GM12875 (cell line): Measurements from ENCODE around the gene PSMD12.
A peak's percentile ranks its signal among the peaks of the same experiment; 100 is the strongest.

Experiments used
- H3K4me3 ChIP-seq: one replicate; pipeline ENCODE4 v1.5.1; 2011; ENCODE audit warnings: low read depth, low read length, control low read depth
- TF ChIP-seq, protein P1 (sequence below): IDR thresholded peaks from 2 replicates; pipeline ENCODE4 v1.5.1; 2011; ENCODE audit warnings: low read depth, mild to moderate bottlenecking, control low read depth, inconsistent platforms, low read length, moderate library complexity, borderline replicate concordance; ENCODE audit not compliant: insufficient read depth

PSMD12 gene

DNA sequence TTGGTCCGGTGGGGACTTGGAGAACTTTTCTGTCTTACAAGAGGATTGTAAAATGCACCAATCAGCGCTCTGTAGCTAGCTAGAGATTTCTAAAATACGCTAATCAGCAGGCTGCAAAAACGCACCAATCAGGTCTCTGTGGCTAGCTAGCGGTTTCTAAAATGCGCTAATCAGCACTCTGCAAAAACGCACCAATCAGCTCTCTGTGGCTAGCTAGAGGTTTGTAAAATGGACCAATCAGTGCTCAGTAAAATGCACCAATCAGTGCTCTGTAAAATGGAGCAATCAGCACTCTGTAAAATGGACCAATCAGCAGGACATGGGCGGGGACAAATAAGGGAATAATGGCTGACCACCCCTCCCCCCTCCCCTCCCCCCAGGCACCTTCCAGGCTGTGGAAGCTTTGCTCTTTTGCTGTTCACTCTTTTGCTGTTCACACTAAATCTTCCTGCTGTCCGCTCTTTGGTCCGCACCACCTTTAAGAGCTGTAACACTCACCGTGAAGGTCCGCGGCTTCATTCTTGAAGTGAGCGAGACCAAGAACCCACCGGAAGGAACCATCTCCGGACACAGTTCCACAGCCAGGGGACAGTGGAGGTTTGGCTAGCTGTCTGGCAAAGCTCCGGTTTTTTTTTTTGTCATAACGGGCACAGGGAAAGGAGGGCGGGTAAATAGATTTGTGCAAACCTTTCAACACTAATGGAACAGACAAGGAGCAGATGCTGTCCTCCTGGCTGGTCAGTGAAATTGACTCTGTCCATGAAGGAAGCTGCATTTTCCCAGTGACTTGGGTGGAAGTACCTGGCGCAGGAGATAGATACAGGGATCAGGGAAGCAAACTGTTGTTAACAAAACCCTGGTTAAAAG, 19.0 kb upstream of the PSMD12 start:
- TF ChIP-seq, protein P1, sequence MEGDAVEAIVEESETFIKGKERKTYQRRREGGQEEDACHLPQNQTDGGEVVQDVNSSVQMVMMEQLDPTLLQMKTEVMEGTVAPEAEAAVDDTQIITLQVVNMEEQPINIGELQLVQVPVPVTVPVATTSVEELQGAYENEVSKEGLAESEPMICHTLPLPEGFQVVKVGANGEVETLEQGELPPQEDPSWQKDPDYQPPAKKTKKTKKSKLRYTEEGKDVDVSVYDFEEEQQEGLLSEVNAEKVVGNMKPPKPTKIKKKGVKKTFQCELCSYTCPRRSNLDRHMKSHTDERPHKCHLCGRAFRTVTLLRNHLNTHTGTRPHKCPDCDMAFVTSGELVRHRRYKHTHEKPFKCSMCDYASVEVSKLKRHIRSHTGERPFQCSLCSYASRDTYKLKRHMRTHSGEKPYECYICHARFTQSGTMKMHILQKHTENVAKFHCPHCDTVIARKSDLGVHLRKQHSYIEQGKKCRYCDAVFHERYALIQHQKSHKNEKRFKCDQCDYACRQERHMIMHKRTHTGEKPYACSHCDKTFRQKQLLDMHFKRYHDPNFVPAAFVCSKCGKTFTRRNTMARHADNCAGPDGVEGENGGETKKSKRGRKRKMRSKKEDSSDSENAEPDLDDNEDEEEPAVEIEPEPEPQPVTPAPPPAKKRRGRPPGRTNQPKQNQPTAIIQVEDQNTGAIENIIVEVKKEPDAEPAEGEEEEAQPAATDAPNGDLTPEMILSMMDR, result no peak
- no peak overlapping the region for H3K4me3 ChIP-seq

DNA sequence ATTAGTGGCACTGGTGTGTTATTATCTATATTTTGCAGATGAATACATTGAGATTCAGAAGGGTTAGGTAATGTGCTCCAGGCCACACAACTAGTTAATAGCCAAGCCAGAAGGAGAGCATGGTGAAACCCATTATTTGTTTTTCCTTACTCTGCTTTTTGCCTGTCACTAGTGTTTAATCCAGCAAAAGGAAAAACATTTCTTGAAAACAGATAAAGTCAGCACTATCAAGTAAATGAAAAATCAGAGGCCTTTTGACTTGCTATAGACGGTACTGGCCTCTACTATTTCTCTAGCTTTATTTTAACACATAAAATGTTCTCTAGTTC, 15.5 kb upstream of the PSMD12 start:
- TF ChIP-seq, protein P1, result no peak

DNA sequence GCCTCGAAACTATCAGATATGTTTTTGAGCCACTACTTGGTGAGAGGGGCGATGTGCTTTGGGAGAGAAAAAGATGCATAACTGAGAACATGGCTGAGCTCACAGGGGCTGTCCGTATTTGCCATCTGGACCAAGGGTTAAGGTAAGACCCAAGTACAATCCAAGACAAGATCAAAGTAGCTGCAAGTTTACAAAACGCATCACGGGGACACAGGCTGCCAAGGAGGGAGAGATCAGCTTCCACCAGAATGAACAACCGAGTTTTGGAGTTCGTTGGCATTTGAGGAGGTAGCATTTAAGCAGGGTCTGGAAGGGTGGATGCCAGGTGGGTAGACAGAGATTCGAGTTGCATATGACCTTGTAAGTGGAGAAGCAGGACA, 12.9 kb upstream of the PSMD12 start:
- TF ChIP-seq, protein P1, result no peak
- peak overlapping the region; percentile 60 for H3K4me3 ChIP-seq

More for the DNA sequence above, 15.5 kb upstream of the PSMD12 start:
- no peak overlapping the region for H3K4me3 ChIP-seq

DNA sequence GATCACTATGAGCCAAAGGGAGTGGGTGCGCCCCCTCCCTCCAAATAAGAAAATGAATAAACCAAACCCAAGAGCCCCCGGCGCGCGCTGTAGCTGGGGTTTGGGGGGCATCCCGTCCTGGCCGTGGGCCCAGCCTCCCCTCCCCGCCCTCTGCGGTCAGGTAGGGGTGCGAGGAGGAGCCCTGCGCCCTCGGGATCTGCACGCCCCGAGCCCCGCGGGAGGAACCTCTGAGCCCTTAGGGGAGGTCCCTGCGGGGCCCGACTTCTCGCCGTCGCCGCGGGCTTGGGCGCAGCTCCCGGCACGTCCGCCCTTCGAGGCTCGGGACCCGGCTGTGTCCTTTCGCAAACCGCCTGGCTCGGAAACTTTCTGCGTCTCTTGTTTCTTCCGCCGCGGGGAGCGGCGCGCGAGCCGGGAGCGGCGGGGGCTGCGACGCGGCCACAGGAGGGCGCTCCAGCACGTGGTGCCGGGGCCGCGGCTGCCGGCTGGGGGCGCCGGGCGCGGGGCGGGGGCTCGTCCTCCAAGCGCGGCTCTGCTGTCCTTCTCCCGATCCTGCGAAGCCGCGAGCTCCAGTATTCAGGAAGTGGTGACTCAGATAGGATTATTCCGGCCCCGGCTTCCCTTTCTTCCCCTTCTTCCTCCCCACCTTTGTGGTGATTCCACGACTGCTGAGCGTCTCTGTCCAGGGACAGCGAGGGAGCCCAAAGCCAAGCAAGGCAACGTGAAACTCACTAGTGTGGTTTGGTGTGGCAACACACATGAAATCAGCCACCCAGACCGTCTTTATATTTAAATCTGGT, 12.3 kb upstream of the PSMD12 start:
- peak overlapping the region; percentile 60 for H3K4me3 ChIP-seq
- TF ChIP-seq, protein P1, result peak; percentile 78

DNA sequence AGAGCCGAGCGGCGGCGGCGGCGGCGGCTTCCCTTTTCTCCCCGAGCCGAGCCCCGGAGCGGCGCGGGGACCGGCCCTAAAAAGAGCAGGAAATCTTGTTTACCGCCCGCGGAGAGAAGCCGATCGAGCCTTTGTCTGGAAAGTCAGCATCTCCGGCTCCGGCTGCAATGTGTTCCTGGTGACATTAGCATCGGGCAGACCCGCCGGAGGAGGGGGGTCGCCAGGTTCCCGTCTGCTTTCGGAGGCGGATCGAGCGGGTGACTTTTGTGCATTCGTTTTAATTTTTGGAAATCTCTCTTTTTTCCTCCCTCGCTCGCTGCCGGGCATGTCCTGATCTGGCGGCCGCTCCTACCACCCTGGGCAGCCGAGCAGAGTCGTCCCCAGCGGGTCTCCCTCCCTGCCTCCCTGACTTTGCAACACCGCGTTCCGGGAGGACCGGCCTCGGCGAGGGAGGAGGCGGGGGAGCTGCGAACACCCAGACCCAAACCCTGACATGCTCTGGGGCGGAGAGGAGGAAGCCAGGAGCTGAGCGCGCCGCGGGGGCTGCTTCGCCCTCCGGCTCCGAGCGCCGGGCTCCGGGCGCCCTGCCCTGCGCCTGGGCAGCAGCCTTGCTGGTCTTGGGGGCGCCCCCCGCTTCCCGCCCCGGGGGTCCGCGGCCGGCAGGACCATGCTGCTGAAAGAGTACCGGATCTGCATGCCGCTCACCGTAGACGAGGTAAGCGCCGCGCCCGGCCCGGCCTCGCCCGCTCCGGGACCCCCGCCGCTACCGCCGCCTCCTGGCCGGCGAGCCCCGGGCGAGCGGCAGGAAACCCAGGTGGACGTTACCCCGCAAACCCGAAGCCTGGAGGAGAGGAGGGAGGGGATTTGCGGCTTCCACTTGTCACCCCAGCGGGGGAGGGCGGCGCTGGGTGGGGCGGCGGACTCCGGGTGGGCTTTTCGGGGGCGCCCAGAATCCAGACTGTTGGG, 11.4 kb upstream of the PSMD12 start:
- TF ChIP-seq, protein P1, result peak; percentile 45; the same call in 1 of the 2 replicates
- H3K4me3 ChIP-seq, result peak overlapping the region; percentile 60

DNA sequence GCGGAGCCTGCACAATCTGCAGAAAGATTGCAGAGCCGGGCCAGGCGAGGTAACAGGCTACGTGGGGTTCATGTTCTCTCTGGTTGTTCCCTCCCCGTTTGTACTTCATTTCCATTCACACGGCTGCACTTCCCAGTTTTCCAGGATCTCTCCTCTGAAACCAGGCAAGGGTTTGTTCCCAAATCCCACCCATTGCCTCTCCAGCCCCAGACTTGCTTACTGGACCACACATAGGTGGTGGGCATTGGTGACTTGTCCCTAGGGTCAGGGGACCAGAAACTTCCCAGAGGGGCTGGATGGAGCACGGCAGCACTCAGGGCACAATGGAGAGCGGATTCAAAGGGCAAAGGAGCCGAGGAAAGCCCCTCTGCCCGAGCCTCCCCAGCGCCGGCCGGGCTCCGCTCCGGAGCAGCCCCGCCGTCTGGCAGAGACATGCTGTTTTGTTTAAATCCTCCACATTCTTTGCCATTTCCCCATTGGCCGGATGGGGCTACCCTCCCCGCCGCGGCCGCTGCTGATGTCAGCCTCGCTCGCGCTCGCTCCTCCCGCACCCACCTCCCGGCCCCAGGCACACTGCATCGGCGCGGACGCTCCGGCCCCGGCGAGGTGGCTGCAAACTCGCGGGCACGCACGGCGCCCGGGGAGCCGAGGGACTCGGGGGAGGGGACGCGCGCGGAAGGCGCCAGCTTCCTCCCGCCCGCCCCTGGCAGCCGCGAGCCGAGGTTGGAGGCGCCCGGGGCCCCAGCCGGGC, 10.5 kb upstream of the PSMD12 start, which contains the start of gene PITPNC1:
PITPNC1 (plus strand) TSS at position 545 of the 751 bp plus-strand sequence.
- H3K4me3 ChIP-seq, result peak within 1 kb of the TSS; percentile 60
- TF ChIP-seq, protein P1, result no peak
